ENCODE data around the gene ITGA2B.

Gene ITGA2B

GRCh38 chr17:44355642-44356099 lies 33.8 kb downstream of the ITGA2B start:
- ATAC-seq: no peak
- TF ChIP-seq PPARA (CRISPR knock-in tag; IDR thresholded peaks at IDR 0.05; ENCODE audit: borderline replicate concordance) (no peak), ZNF70 (CRISPR knock-in tag; IDR thresholded peaks at IDR 0.05) (no peak), CSRNP3 (CRISPR knock-in tag; IDR thresholded peaks at IDR 0.05) (no peak), ZFP3 (CRISPR knock-in tag; IDR thresholded peaks at IDR 0.05) (no peak), OSR1 (CRISPR knock-in tag; IDR thresholded peaks at IDR 0.05) (no peak), SNAI2 (CRISPR knock-in tag; IDR thresholded peaks at IDR 0.05) (no peak), TSHZ2 (CRISPR knock-in tag; IDR thresholded peaks at IDR 0.05) (no peak), RARB (CRISPR knock-in tag; IDR thresholded peaks at IDR 0.05) (no peak), ESRRG (CRISPR knock-in tag; IDR thresholded peaks at IDR 0.05) (no peak), ARNTL (CRISPR knock-in tag; IDR thresholded peaks at IDR 0.05; ENCODE audit: borderline replicate concordance, low read depth) (no peak), CSDC2 (CRISPR knock-in tag; IDR thresholded peaks at IDR 0.05) (no peak), GLIS3 (CRISPR knock-in tag; IDR thresholded peaks at IDR 0.05) (no peak)

- TF ChIP-seq ZFP30 (CRISPR knock-in tag; IDR thresholded peaks at IDR 0.05): no peak
- no peak for TF ChIP-seq POU6F1 (CRISPR knock-in tag; IDR thresholded peaks at IDR 0.05; ENCODE audit: borderline replicate concordance, low read depth)
- no peak for TF ChIP-seq PATZ1 (CRISPR knock-in tag; IDR thresholded peaks at IDR 0.05; ENCODE audit: borderline replicate concordance)
- no peak for TF ChIP-seq BACH2 (CRISPR knock-in tag; IDR thresholded peaks at IDR 0.05; ENCODE audit: borderline replicate concordance)
- ATAC-seq: no peak
Observed at GRCh38 chr17:44354582-44355561, 34.6 kb downstream of the ITGA2B start.

GRCh38 chr17:44353672-44354331 lies 35.6 kb downstream of the ITGA2B start:
- no peak for TF ChIP-seq PATZ1 (CRISPR knock-in tag; IDR thresholded peaks at IDR 0.05; ENCODE audit: borderline replicate concordance)
- no peak for TF ChIP-seq ZC3H10 (CRISPR knock-in tag; IDR thresholded peaks at IDR 0.05)
- no peak for TF ChIP-seq TSHZ2 (CRISPR knock-in tag; IDR thresholded peaks at IDR 0.05)
- no peak for TF ChIP-seq BACH2 (CRISPR knock-in tag; IDR thresholded peaks at IDR 0.05; ENCODE audit: borderline replicate concordance)
- TF ChIP-seq TOX (CRISPR knock-in tag; IDR thresholded peaks at IDR 0.05; ENCODE audit: borderline replicate concordance): no peak
- TF ChIP-seq ZNF70 (CRISPR knock-in tag; IDR thresholded peaks at IDR 0.05): no peak
- ATAC-seq: no peak

Data from SK-N-SH treated with all-trans-retinoic acid at 6 μM for 48 hours (cell line).